ENCODE measurements around the gene DNAJB13.

DNA sequence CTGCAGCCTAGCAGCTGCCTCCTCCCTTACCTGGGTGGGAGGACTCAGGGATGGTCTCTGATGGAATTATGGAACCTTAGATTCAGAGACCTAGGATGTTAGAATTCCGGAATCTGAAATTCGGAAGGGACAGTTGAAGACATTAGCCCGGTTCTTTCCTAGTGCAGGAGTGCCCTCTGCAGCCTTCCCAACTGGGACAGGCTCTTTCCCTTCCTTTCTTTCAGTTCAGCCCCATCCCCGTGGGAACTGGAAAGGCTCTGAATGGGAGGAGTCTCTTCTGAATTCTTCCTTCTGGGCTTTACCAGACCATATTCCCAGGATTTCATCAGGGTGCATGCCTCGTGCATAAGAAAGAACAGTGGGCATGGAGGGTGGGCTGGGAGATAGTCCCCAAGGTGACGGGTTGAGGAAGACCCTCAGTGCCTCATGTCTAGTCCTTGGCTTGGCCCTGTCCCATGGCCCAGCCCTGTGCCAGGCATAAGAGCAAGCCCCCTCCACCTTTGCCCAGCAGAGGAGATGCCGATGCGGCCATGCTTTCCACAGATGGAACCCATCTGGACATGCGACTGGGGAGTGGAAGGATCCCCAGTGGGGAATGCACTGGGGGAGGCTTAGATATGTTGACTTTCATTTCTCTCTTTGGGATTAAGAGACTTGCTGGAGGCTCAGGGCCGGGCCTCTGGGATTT is 14.4 kb downstream of the DNAJB13 start:
- TF ChIP-seq CTCF (IDR thresholded peaks at IDR 0.05), result no peak
- TF ChIP-seq EZH2 (IDR thresholded peaks at IDR 0.05; ENCODE audit: borderline replicate concordance, insufficient read depth, low read depth, low read length, poor library complexity, severe bottlenecking), result no peak
